GM21423 (cell line): ENCODE measurements around the gene CCDC179.

Experiments
- ATAC-seq: cut with Tn5 transposase; IDR thresholded peaks from one replicate; pipeline ENCODE4 v1.9.1; 2021; ENCODE audit warnings: mild to moderate bottlenecking, moderate library complexity; ENCODE audit not compliant: unreplicated experiment

CCDC179 gene

DNA sequence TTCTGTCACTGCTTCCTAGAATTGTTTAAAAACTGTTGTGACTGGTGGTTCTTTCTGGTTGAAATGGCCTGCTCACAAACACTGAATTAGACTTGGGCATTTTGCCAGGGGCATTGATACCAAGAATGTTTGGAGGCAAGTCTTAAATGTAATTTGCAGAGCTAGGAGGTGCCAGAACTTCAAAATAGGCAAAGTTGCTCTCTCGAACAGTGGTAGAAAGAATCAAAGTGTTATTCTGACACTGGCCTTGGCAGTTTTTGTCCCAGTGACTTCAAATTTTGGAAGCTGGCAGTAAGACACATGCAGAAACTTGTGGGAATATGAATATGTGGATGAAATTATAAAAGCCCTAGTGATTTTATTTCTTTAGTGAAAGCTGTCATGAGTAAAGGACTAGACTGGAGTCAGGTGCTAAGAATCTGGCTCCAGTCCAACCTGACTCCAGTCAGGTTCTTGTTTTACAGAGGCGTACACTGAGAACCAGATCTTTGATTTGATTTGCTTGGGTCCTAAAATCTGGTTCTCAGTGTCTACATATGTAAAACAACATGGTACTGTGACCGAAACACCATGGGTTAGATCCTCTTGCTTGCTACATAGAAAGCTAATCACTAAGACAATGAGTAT, 51.6 kb downstream of the CCDC179 start:
- ATAC-seq = peak; percentile 19

DNA sequence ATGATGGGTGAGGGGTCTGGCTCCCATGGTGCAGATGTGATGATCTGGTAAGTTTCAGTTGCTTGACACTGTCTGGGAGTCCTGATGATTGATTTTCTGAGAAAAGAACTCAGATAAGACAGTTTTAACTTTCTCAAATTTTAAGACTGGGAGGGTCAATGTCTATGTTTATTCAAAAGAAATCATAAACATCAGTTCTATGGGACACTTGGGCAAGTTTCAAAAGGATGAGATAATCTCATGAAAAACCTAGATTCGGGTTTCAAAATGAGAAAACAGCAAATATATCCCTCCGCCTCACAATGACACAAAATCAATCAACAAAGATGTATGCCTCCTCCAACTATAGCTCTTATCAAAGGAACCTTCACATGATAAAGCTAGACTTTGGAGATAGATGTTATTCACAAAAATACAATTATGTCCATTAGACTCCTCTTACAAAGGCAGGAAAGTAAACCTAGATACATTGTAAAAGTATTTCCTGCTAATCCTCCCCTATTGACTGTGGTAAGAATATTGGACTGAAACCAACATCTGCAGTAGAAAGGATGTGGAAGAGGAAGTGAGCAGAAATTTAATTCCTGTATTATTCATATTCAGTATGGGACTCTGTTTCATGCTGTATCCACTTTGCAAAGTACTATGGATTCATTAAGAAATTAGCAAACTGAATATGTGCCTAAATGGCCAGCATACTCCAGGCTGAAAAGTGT, 52.3 kb downstream of the CCDC179 start:
- peak; percentile 96 for ATAC-seq

DNA sequence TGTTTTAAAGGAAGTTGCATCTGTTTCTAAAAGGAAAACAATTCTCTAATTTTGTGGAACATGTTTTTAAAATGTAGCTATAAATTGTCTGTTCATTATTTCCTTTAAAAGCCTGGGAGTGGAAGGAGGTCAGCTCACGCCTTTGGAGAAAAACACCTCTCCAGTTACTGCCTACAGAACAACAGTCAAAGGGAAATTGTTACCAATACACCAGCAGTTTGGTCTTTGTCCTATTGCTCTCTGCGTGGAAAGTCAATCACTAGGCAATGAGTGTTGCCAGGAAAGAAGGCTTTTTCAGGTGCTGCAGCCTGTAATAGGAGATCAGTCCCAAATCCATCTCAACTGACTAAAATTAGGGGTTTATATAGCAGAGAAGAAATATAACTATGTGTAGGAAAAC, 52.9 kb downstream of the CCDC179 start:
- no peak for ATAC-seq

DNA sequence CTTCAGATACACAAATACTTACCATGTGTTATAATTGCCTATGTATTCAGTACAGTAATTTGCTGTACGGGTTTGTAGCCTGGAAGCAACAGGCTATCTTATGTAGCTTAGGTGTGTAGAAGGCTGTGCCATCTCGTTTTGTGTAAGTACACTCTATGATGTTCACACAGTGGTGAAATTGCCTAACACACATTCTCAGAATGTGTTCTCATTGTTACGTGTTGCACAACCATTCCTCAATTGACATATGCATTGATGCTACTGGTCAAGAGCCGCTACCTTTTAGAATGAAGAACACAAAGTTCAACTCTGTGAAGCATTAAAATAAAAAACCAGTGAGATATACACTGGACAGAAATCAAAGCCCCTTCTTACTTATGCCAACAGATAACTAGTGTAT, 57.4 kb downstream of the CCDC179 start:
- no peak for ATAC-seq

DNA sequence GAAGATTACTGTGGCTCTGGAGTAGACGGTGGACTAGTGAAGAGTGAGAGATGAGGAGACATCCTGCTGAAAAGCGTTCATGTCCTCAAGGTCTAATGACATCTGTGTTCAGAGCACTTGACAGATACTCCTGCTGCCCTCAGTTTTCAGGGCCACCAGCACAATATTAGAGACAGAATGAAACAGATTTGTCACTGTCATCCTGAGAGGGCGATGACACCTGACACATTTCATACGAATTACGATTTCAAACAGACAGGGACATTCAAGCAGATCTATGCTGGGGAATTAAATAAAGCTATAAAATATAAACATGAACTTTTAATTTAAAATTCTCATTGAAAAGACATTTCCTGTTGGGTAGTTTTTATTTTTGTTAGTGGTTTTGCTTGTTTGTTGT, 59.8 kb downstream of the CCDC179 start:
- ATAC-seq = no peak

DNA sequence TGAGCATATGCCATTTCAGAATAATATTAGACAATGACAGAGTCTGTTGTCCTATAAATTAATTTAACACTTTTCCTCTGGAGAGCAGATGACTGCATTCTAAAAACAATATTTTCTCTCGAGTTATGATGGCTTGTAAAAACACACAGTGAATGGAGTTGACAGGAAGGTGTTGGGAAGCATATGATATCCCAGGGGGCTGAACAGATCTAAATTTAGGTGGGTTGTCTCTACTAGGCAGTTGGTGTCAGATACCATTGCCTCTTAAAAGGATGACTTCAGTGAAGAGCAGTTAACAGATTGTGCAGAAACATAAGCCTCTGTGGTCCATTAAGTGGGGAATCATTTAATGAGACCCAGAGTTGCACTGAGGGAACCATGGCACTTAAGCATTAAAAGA, 61.4 kb downstream of the CCDC179 start:
- ATAC-seq = no peak

DNA sequence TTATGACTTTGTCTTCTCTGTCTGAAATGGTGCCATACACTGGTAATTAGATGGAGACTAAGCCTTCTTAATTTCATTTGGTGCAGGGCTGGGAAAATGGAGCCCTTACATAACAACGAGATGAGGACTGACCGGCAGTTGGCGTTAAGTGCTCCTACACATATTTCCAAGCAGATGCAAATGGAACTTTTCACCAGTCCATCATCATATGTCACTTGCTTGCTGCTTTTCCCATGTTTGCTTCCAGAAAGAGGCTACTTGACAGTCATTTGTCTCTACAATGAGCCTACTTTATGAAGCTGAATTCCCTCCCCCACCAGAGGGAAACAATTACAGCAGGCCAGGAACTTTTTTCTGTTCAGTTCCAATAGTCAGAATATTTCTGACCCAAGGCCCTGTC, 63.2 kb downstream of the CCDC179 start:
- no peak for ATAC-seq
